Adrenal gland (tissue), 12 donors: Measurements from ENCODE around the gene UVRAG. TPM values are rescaled to one million over a fixed set of nuclear protein-coding genes. Genes with fewer than 3 reads are reported as not detected.

Source experiments
- DNase-seq, 7 donors: peaks; one replicate each; pipeline ENCODE4 v3.0.0-alpha.2; 2019 to 2020
- H3K27ac ChIP-seq, 5 donors: fragments of 200-600 bp; sonication (generic) in 4 of 5; 1 replicate in 3 of 5; 2 replicates in 2 of 5; pipeline versions ENCODE4 v1.5.1 to v1.8.0; 2016 to 2020; ENCODE audit warnings: mild to moderate bottlenecking in 1 of 5
- H3K27me3 ChIP-seq: fragments of 200-600 bp; 2 replicates; pipeline ENCODE4 v1.8.0; 2021
- H3K36me3 ChIP-seq, 2 donors: fragments of 200-600 bp; replicated peaks in 1 of 2; 1 replicate in 1 of 2; 2 replicates in 1 of 2; pipeline versions ENCODE4 v1.5.1 to v1.8.0; 2018 to 2022
- H3K4me1 ChIP-seq, 2 donors: fragments of 200-600 bp; replicated peaks in 1 of 2; 1 replicate in 1 of 2; 2 replicates in 1 of 2; pipeline versions ENCODE4 v1.5.1 to v1.8.0; 2018 to 2021
- H3K4me3 ChIP-seq, 4 donors: fragments of 200-600 bp; sonication (generic) in 3 of 4; one replicate each; pipeline ENCODE4 v1.5.1; 2016 to 2018
- H3K9me3 ChIP-seq, 3 donors: fragments of 200-600 bp; sonication (generic) in 1 of 3; replicated peaks in 1 of 3; 1 replicate in 2 of 3; 2 replicates in 1 of 3; pipeline versions ENCODE4 v1.5.1 to v1.8.0; 2016 to 2021
- CTCF ChIP-seq, 6 experiments: fragments of 450-650 bp in 4 of 6; fragments of 200-600 bp in 2 of 6; sonication (generic) in 1 of 6; IDR thresholded peaks; 1 replicate in 5 of 6; 2 replicates in 1 of 6; pipeline versions ENCODE4 v1.5.1 to v1.8.0; 2016 to 2021; ENCODE audit warnings: antibody characterized with exemption in 6 of 6, mild to moderate bottlenecking in 2 of 6, moderate library complexity in 1 of 6
- POLR2A ChIP-seq, 2 donors: fragments of 450-650 bp; IDR thresholded peaks; one replicate each; pipeline ENCODE4 v1.6.1; 2017; ENCODE audit warnings: antibody characterized with exemption in 2 of 2, mild to moderate bottlenecking in 2 of 2, moderate library complexity in 1 of 2
- WGBS, 4 donors: extraction: QIAGEN DNeasy Blood & Tissue Kit in 2 of 4; methylation state at CpG; one replicate each; pipeline versions ENCODE4 v1.1.5 to v1.1.7; 2013 to 2017; 5-methylcytosine and 5-hydroxymethylcytosine counted together
- intact Hi-C, 2 donors: fragments of 100-400 bp; cut with DNase I; formaldehyde crosslinking; loops; one replicate each; pipeline versions ENCODE4 v1.14.1 to v1.15.0; 2022 to 2023
- polyA plus RNA-seq, 3 donors: library from polyadenylated mRNA; stranded (reverse); fragments of 200-250 nt in 2 of 3; fragments of 350-450 nt in 1 of 3; fragmentation: Illumina TruSeq in 1 of 3; extraction: RNeasy Lipid Tissue Mini Kit (QIAGEN cat#74804) in 1 of 3; gene quantifications; one replicate each; pipeline ENCODE4 v1.2.3, GENCODE V29; 2013 to 2014
- total RNA-seq, 9 donors: library from RNA; depleted of rRNA in 4 of 9; stranded (reverse); fragments of >200 nt in 4 of 9; fragments of 120-200 nt in 1 of 9; fragmentation: NEBNext Ultra II Directional in 1 of 9; extraction: Animal tissue kit (Norgen Biotek cat#: 25700) in 1 of 9; gene quantifications; one replicate each; pipeline versions ENCODE4 v1.1.0 to v1.2.4, GENCODE V29; 2013 to 2023
- donor health status: healthy with polysubstance abuse.
- donor health status: Bipolar disorder and iron deficiency.
- donor health status: DM: yes; HTN: yes; CAD: no.
- donor health status: DM: no; HTN: no; CAD: no.
- donor health status: DM: no; HTN: no; CAD: no.
- donor health status: DM: yes; HTN: yes; CAD: no.

Gene UVRAG
- total and polyA plus RNA-seq, 12 donors = 10.9 to 61.4 (median 28.5) TPM

- DNase-seq = peak in 4 of 7 donors; percentile 29 to 43 (median 37)
- Histone ChIP-seq H3K4me3 (no peak overlapping the region), H3K36me3 (no peaks in the 10 kb centered on the region), H3K27me3 (no peaks in the 10 kb centered on the region), H3K4me1 (no peaks in the 10 kb centered on the region), H3K9me3 (no peaks in the 10 kb centered on the region), H3K27ac (no peak overlapping the region)
- WGBS, 4 donors = 42 to 60% (median 52%) methylated on average over 2 of the region's 2 CpGs
- TF ChIP-seq POLR2A (IDR thresholded peaks at IDR 0.05) = no peak
- no peak for TF ChIP-seq CTCF (IDR thresholded peaks at IDR 0.05)
- intact Hi-C loops = no loop called here
Measured at GRCh38 chr11:75793966-75794365, 21.0 kb upstream of the UVRAG start.

GRCh38 chr11:75795276-75796090 is 19.5 kb upstream of the UVRAG start:
- Histone ChIP-seq H3K9me3 (no peaks in the 10 kb centered on the region), H3K27ac (no peak overlapping the region), H3K4me1 (no peaks in the 10 kb centered on the region), H3K4me3 (no peak overlapping the region), H3K27me3 (no peaks in the 10 kb centered on the region), H3K36me3 (no peaks in the 10 kb centered on the region)
- intact Hi-C loops = no loop called here
- TF ChIP-seq POLR2A (IDR thresholded peaks at IDR 0.05) (no peak), CTCF (IDR thresholded peaks at IDR 0.05) (no peak)
- 82 to 88% (median 87%) methylated on average over 3 to 4 of the region's 4 CpGs for WGBS, 4 donors
- DNase-seq = no peak

GRCh38 chr11:75796091-75796435 is 18.9 kb upstream of the UVRAG start:
- H3K4me3 ChIP-seq = no peak overlapping the region
- H3K4me1 ChIP-seq = no peaks in the 10 kb centered on the region
- intact Hi-C loops = no loop called here
- 65 to 100% (median 90%) methylated on average over 2 of the region's 2 CpGs; no CpG with 5 or more reads in 1 of the 4 donors for WGBS, 4 donors
- no peak overlapping the region for H3K27ac ChIP-seq
- H3K9me3 ChIP-seq = no peaks in the 10 kb centered on the region
- TF ChIP-seq POLR2A (IDR thresholded peaks at IDR 0.05) (no peak), CTCF (IDR thresholded peaks at IDR 0.05) (no peak)
- no peaks in the 10 kb centered on the region for H3K36me3 ChIP-seq
- no peak for DNase-seq
- no peaks in the 10 kb centered on the region for H3K27me3 ChIP-seq

GRCh38 chr11:75797116-75797515 is 17.9 kb upstream of the UVRAG start:
- DNase-seq = no peak
- 92 to 100% (median 96%) methylated on average over 2 to 8 of the region's 8 CpGs; no CpG with 5 or more reads in 1 of the 4 donors for WGBS, 4 donors
- Histone ChIP-seq H3K4me3 (no peak overlapping the region), H3K36me3 (no peaks in the 10 kb centered on the region), H3K4me1 (peaks cover 0 to 3% of the 10 kb centered on the region in 2 donors), H3K9me3 (no peaks in the 10 kb centered on the region), H3K27ac (no peak overlapping the region), H3K27me3 (no peaks in the 10 kb centered on the region)
- no peak for TF ChIP-seq POLR2A (IDR thresholded peaks at IDR 0.05)
- intact Hi-C loops = no loop called here

- TF ChIP-seq CTCF (IDR thresholded peaks at IDR 0.05) (no peak), POLR2A (IDR thresholded peaks at IDR 0.05) (no peak)
- Histone ChIP-seq H3K27me3 (no peaks in the 10 kb centered on the region), H3K4me1 (peaks cover 0 to 10% of the 10 kb centered on the region in 2 donors), H3K27ac (no peak overlapping the region), H3K9me3 (no peaks in the 10 kb centered on the region), H3K4me3 (no peak overlapping the region), H3K36me3 (no peaks in the 10 kb centered on the region)
- intact Hi-C loops = no loop called here
- 94 to 100% (median 100%) methylated on average over 1 of the region's 1 CpG for WGBS, 4 donors
- DNase-seq = no peak
Measured at GRCh38 chr11:75797792-75798191, 17.2 kb upstream of the UVRAG start.
